Body of pancreas (tissue), 4 donors: Measurements from ENCODE around the gene SEMA5B.

Experiments used
- POLR2A ChIP-seq, 3 donors: fragments of 450-650 bp; IDR thresholded peaks; one replicate each; pipeline ENCODE4 v1.6.1; 2016; ENCODE audit warnings: antibody characterized with exemption in 3 of 3, mild to moderate bottlenecking in 2 of 3
- TF ChIP-seq, protein P1 (sequence below), 7 experiments: fragments of 450-650 bp in 4 of 7; fragments of 200-600 bp in 3 of 7; sonication (generic) in 3 of 7; IDR thresholded peaks; one replicate each; pipeline ENCODE4 v1.5.1; 2016 to 2019; ENCODE audit warnings: antibody characterized with exemption in 7 of 7

DNA sequence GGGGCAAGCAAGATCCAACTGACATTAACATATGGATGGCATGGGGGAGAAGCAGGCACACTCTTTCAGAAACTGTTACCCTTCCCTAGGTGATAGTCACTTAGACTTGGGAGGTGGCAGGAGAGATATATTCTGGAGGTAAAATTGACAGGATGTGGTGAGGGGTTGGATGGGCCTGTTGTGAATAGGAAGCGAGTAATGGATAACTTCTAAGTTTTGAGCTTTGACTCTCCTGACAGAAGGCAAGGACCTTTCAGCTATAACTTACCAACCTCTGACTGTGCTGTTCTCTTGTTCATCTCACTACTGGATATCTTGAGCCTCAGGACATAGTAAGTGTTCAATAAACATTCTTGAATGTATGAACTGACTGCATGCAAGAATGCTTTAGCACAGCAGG, 37.4 kb upstream of the SEMA5B start:
- TF ChIP-seq, protein P1, sequence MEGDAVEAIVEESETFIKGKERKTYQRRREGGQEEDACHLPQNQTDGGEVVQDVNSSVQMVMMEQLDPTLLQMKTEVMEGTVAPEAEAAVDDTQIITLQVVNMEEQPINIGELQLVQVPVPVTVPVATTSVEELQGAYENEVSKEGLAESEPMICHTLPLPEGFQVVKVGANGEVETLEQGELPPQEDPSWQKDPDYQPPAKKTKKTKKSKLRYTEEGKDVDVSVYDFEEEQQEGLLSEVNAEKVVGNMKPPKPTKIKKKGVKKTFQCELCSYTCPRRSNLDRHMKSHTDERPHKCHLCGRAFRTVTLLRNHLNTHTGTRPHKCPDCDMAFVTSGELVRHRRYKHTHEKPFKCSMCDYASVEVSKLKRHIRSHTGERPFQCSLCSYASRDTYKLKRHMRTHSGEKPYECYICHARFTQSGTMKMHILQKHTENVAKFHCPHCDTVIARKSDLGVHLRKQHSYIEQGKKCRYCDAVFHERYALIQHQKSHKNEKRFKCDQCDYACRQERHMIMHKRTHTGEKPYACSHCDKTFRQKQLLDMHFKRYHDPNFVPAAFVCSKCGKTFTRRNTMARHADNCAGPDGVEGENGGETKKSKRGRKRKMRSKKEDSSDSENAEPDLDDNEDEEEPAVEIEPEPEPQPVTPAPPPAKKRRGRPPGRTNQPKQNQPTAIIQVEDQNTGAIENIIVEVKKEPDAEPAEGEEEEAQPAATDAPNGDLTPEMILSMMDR (IDR thresholded peaks at IDR 0.05) = no peak
- TF ChIP-seq POLR2A (IDR thresholded peaks at IDR 0.05) = no peak
